Globus pallidus (tissue), 1 donor: Measurements from ENCODE around the gene PRR18.

ENCODE experiments used
- DNase-seq: peaks from one replicate; pipeline ENCODE4 v3.0.0-alpha.2; 2015; ENCODE audit warnings: low spot score

The PRR18 gene

DNA sequence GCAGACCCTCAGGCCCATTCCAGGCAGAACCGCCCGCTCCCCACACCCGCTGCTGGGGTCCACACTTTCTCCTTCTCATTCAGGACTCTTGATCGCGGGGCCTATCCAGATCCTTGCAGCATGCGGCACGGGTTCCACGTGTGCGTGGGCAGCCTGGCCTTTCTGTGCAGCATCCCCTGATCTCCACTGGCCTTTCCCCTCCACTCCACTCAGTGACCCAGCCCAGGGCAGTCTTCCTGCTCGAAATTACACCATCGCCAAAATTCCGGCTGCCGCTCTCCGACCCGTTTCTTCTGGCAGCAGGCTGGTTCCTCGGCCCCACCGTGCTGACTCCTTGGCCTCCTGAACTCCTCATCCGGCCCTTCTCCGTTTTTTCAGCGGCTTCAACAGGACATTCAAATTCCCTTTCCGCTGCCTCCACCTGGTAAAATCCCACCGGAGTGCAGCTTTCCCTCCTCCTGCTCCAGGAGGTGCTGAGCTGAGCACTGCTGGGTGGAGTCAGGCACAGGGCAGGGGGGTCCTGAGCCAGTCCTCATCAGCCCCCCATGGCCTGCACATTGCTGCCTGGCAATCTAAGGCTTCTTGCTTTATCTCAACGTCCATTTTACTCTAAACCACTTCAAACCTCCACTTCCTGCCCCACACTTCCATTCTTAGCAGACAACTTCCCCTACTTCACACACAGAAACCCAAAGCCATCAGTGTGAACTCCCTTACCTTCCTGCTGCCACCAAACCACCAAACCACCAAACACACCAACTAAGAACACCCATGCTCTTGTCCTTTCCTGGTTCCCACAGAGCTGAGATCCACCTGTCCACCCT lies 25.2 kb upstream of the PRR18 start:
- no peak for DNase-seq

- peak; percentile 44 for DNase-seq
Measured at GRCh38 chr6:166331503-166332415, 23.6 kb upstream of the PRR18 start.

- peak; percentile 86 for DNase-seq
Measured at GRCh38 chr6:166330612-166331011, 22.4 kb upstream of the PRR18 start.

GRCh38 chr6:166325383-166326042 lies 17.3 kb upstream of the PRR18 start:
- no peak for DNase-seq

DNA sequence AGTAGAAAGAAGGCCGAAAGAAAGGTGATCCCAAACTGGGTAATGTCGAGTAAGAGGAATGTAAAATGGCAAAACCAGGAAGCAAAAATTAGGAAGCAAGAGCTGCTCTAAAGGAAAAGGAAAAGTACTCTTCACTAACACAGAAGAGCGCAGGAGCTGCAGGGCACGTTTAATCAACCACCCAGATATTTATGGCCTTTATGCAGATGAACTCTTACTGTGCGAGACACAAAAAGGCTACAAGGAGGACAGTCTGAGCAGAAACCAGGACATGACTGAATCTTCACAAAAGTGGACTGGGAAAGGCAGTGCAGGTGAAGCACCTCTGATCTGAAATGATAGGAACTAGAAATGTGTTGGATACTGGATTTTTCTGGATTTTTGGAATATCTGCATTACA lies 15.2 kb upstream of the PRR18 start:
- DNase-seq: no peak

- DNase-seq: no peak
Measured at GRCh38 chr6:166318649-166319600, 10.7 kb upstream of the PRR18 start.

- DNase-seq: no peak
Measured at GRCh38 chr6:166318227-166318626, 10.0 kb upstream of the PRR18 start.

GRCh38 chr6:166317261-166318212 lies 9.3 kb upstream of the PRR18 start:
- DNase-seq: no peak

DNA sequence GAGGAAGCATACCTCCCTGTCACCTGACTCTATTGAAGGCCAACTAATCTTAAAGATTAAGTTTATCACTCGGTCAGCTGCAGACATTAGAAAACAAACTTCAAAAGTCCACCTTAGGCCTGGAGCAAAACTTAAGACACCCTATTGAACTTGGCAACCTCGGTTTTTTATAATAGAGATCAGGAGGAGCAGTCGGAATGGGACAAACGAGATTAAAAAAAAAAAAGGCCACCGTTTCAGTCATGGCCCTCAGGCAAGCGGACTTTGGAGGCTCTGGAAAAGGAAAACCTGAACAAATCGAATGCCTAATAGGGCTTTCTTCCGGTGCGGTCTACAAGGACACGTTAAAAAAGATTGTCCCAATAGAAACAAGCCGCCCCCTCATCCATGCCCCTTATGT lies 7.2 kb upstream of the PRR18 start:
- no peak for DNase-seq

DNA sequence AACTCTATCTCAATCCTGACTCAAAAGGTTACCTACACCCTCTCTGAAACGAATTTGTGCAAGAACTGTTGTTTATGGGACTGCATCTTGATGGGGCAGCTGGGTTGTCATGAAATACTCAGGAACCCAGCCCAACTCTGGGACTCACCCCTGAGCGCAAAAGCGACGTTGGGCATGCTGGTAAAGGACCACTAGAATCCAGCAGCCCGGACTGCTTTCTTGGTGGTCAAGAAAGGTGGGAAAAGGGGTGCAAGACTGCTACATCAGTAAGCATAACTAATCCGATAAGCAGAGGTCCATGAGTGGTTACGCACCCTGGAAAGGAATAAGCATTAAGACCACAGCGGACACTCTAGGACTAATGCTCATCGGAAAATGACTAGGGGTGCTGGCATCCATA lies 6.3 kb upstream of the PRR18 start:
- no peak for DNase-seq

DNA sequence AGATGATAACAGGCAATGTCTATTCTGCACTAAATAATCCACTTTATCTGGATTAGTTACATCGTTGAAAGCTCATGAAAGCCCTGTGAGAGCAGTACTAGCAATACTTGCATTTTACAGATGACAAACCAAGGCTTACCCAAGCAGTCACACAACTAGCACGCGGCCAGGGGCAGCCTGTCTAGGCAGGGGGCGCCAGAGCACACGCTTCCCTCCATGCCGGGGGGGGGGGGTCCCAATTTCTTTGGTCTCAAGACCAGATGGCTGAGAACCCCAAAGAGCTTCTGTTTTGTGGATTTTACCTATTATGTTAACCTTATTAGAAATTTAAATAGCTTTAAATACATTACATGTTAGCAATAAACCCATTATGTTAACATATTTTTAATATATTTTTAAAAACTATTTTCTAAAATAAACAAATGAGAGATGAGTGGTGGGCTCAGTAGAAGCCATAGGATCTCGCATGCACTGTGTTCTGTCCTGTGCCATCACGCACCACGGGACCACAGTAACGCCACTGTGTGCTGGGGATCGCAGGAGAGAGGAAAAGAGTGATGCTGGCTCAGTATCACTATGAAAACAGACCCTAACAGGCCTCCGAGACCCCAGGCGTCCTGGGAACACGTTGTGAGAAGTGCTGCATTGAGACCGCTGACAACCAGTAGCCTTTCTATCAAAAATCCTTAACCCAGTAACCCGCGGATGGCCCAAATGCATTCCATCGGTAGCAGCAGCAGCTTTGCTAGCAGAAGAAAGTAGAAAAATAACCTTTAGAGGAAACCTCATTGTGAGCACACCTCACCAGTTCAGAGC lies 5.3 kb upstream of the PRR18 start:
- peak; percentile 73 for DNase-seq

DNA sequence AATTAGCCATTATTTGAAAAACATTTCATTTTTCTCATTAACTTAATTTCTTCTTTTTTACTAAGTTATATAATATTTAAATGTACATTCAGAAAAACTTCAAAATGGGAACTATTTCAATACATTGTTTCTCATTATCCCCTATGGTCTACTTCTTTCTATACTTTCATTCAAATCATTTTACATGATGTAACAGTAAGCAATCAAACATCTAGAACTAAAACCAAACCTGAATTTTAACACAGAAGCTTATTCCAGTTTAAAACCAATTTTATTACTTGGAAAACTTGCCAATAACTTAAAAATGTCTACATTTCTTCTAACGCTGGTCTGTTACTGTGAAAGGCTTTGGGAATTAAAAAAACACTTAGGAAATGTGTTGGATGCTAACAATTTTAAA lies 4.6 kb upstream of the PRR18 start:
- DNase-seq: no peak

GRCh38 chr6:166310634-166311033 lies 2.4 kb upstream of the PRR18 start:
- DNase-seq: no peak

DNA sequence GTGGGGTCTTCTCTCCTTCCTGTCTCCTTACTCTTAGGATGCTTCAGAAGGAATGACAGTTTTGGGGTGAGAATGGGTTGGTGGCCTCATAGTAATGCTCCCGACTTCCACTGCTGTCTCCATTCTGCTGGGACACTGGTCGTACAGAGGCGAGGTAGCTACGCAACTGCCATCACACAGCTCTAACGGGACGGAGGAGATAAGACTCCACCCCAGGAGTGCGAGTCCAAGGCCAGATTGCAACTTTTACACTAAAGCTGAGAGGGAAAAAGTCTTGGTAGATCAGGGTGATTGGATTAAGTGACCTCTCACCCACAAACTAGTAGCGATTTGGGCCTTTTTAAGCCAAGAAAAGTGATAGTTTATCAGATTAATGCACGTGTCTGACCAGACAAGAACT lies 1.8 kb upstream of the PRR18 start:
- DNase-seq: no peak

DNA sequence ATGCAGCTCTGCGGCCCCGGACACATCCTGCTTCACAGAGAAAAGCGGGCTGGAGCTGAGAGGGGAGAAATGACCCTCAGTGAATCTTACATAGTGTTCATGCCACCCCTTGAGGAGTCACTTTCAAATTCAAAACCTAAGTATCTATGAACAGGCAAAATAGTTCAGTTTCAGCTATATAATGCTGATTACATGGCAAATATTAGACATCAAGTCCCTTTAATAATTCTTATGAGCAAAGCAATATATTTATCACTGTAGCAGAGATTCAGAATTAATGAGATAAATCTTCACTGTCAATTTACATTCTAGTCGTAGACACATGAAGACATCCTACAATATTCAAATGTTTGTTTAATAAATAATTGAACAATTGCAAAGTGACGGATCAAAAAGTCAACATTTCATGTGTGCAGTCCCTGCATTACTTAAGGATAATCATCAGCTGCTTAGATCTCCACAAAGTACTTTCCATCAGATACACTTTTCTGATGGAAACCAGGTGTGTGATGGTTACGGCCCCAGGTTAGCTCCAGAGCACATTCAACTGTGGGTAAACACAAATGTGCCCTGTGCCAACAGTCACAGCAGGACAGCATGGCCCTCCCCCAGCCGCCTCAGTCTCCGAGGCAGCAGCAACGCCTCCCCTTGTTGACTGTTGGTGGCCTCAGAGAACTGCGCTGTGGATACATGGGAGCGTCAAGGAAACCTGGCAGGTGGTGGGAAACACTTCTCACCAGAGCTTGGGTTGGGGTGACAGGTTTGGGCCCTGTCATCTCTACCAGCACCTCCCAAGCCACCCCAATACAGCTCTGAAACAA lies 787 bp upstream of the PRR18 start:
- DNase-seq: peak; percentile 73

- peak; percentile 54 for DNase-seq
Measured at GRCh38 chr6:166307082-166308032, 835 bp downstream of the PRR18 start.

DNA sequence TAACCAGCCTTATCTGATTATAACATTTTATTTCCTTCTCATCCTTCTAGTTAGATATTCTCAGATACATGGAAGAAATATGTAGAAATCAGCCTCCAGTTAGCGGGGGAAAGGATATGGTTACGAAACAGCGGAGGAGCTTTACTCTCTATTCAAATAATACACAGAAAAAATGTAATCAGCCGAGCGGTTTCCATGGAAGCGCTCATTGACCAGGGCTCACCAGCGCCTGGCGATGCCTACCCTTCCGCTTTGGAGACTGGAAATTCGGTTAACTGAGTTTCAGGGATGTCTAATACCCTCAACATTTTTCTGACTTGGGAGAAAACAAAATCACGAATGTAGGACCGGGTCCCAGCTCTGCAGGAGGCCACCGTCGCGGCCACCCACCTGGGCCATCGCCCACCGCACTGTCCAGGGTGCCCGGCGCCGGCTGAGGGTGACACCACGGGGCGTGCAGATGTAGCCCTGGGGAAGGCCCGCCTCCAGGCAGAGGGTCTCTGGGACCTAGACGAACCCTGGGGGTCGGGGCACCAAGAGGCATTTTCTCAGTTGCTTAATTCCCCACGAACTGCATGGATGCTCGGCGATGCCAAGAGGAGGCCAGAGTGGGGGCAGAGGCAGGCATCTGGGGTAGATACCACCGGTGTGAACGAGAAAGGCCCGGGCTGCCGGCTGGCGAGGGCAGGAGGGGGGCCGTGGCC lies 1.7 kb downstream of the PRR18 start:
- DNase-seq: peak; percentile 42
